GM21786 (cell line): ENCODE results near the gene KIAA0319L.
"Not testable (repeated sequence)": the region's sequence is repeated elsewhere in the genome, so short reads cannot be mapped to it uniquely, and the experiment has no call there.

Experiments used
- ATAC-seq: cut with Tn5 transposase; IDR thresholded peaks from one replicate; pipeline ENCODE4 v1.9.1; 2021; ENCODE audit not compliant: unreplicated experiment

KIAA0319L gene

GRCh38 chr1:35499231-35499630 lies 58.0 kb downstream of the KIAA0319L start:
- no peak for ATAC-seq

GRCh38 chr1:35497571-35497970 lies 59.6 kb downstream of the KIAA0319L start:
- ATAC-seq = no peak

DNA sequence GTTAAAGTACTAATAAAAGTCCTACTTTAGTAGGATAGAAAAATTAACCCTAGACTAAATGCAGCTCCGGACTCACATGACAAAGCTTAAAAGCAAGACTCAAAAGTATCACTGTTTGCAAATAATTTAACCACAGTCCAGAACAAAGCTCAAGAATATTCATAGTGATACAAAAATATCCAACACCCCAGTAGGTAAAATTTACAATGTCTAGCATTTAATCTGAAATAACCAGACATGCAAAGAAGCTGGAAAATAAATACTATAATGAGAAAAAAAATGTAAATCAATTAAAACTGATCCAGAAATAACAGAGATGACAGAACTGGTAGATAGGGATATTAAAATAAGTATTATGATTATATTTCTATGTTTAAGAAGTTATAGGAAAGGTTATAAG lies 67.0 kb downstream of the KIAA0319L start:
- ATAC-seq = no peak

- ATAC-seq = no peak
Observed at GRCh38 chr1:35488336-35488735, 68.9 kb downstream of the KIAA0319L start.

DNA sequence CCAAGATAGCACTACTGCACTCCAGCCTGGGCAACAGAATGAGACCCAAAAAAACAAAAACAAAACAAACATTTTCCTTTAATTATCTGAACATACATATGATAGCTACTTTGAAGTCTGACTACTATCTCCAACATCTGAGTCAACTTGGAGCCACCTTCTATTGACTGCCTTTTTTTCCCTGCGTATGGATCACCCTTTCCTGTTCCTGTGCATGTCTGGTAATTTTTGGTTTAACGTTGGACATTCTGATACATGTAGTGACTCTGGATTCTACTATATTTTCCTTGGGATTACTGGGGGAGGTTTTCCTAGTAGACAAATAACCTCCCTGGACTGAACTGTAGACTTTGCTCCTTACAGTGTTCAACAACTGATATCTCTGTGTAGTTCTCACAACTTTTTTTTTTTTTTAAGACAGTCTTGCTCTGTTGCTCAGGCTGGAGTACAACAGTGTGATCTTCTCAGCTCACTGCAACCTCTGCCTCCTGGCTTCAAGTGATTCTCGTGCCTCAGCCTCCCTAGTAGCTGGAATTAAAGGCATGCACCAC lies 70.3 kb downstream of the KIAA0319L start:
- ATAC-seq = no peak

DNA sequence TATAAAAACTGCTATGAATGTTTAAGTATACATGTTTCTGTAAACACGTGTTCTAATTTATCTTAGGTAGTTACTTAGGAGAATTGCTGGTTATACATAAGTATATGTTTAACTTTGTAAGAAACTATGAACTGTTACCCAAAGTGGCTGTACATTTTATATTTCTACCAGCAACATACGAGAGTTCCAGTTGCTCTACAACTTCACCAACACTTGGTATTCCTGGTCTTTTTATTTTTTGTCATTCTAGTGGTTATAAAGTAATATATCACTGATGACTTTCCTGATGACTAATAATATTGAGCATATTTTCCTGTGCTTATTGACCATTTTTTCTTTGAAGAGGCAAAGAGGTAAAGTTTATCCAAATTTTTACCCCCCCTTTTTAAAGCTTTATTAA lies 76.0 kb downstream of the KIAA0319L start:
- no peak for ATAC-seq

DNA sequence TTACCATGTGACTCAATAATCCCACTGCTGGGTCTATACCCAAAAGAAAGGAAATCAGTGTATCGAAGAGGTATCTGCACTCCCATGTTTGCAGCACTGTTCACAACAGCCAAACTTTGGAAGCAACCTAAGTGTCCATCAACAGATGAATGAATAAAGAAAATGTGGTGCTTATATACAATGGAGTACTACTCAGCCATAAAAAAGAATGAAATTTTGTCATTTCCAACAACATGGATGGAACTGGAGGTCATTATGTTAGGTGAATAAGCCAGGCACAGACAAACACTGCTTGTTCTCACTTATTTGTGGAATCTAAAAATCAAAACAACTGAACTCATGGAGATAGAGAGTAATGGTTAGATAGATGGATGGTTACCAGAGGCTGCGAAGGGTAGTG lies 79.3 kb downstream of the KIAA0319L start:
- no peak for ATAC-seq

GRCh38 chr1:35475856-35476674 lies 81.1 kb downstream of the KIAA0319L start:
- ATAC-seq = no peak

GRCh38 chr1:35475356-35475755 lies 81.8 kb downstream of the KIAA0319L start:
- no peak for ATAC-seq

DNA sequence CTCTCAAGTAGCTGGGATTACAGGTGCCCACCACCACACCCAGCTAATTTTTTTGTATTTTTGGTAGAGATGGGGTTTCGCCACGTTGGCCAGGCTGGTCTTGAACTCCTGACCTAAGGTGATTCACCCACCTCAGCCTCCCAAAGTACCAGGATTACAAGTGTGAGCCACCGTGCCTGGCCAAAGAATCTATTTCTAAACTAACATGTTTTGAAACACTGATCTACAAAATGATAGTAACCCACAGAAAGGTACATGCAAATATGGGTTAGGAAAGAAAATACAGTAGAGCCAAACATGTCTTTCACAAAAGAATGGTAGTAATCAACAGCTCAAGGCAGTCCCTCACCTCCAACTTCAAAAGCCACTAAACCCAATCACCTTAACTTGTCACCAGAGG lies 84.0 kb downstream of the KIAA0319L start:
- ATAC-seq = not testable (repeated sequence)

- ATAC-seq = no peak
Observed at GRCh38 chr1:35470977-35471613, 86.1 kb downstream of the KIAA0319L start.

DNA sequence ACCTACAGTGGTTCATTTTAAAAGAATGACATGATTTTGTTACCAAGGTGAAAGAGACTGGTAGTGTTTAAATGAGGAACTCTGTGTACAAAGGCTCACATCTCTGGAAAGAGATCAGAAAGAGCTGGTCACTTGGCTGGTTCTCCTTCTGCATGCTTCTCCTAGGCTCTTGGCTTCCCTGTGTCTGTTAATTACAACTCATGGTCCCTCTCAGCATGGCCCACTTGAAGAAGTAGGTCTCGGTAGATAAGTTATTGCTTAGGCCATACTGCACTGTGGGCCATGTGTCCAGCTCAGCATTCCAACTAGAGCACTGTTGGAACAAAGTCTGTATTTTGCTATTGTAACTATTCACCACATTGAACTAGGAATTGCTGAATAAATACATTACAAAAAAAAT lies 91.1 kb downstream of the KIAA0319L start:
- no peak for ATAC-seq

DNA sequence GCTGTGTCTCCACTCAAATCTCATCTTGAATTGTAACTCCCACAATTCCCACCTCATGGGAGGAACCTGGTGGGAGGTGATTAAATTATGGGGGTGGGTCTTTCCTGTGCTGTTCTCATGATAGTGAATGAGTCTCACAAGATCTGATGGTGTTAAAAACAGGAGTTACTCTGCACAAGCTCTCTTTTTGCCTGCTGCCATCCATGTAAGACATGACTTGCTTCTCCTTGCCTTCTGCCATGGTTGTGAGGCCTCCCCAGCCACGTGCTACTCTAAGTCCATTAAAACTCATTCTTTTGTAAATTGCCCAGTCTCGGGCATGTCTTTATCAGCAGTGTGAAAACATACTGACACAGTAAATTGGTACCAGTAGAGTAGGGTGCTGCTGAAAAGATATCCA lies 93.5 kb downstream of the KIAA0319L start:
- not testable (repeated sequence) for ATAC-seq

GRCh38 chr1:35463232-35463631 lies 94.0 kb downstream of the KIAA0319L start:
- no peak for ATAC-seq

DNA sequence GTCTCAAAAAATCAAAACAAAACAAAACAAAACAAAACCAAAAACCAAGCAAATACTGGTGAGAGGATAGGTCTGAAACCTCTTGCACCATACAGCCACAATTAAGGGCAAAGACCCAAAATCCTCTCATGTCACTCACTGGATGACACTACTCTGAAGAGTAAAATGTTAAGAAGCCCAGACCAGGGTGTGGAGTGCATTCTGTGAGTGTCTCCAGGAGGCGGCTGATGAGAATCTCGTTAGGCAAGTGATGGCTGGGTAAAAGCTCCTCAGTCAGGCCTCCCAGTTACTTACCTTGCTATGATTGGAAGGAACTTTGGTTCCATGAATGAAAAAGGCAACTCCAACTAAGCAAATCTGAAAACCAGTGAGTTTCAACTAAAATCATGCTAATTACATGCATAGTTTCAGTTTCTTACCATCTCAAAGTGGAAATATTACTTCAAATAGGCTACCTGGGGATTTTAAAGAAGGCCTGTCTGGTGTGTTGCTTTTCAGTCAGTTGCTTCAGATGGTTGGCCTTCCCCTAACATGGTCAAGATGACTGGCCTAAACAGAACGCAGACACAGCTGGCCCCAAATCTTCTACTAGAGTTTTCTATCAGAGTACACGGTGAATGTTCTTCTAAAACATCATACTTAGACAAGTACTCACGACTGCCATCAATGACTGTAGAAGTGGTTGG lies 95.1 kb downstream of the KIAA0319L start:
- ATAC-seq = peak; percentile 55

DNA sequence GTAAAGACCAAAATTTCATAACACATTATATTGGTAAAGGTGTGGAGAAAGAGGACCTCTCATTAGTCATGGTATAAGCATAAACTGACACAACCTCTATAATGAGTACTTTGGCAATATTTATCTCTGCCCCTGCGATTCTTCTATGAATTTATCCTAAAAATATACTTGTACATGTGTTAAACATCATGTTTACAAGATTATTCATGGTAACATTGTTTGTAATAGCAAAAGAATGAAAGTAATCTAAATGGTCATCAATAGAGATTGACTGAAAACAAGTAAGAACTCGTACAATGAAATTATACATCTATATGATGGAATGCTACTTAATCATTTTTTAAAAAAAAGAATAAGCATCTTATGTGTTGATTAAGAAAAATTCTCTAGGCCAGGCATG lies 96.4 kb downstream of the KIAA0319L start:
- ATAC-seq = no peak

- no peak for ATAC-seq
Observed at GRCh38 chr1:35454616-35455015, 102.6 kb downstream of the KIAA0319L start.

DNA sequence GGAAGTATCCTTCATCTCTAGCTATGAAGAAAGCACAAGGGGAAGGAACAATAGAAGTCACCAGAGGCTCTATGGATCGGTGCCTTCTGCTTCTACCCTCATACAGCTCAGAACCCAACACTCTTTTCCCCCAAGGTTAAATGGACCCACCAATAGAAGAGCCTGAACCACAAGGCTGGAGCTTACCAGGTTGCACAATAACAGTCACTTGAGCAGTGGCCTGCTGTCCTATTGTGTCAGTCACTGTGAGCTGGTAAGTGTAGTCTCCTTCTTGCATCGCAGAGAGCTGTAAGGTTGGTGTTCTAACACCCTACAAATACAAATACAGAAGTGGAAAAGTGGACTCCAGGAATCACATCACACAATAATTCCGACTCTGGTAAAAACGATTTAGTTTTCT lies 103.0 kb downstream of the KIAA0319L start:
- no peak for ATAC-seq

- ATAC-seq = no peak
Observed at GRCh38 chr1:35453031-35453430, 104.2 kb downstream of the KIAA0319L start.

- no peak for ATAC-seq
Observed at GRCh38 chr1:35452106-35452774, 105.0 kb downstream of the KIAA0319L start.

DNA sequence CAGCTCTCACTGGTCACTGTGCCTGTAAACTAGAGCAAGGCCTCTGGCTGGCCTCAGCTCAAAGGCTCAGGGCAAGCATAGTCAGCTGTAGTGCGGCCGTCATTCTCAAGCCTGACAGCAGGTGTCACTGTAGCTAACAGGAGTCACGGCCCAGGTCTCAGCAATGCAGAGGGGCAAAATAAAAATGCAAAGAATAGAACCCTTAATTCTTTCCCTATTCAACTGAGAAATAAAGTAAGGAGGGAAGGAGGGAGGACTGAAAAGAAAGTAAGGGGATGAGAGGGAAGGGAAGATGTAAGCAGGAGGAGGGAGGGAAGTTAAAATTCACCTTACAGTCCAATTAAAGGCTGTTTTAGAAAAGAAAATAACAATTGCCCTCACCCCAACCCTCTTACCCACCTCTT lies 106.1 kb downstream of the KIAA0319L start:
- ATAC-seq = no peak
